Kidney (tissue), 14 donors: ENCODE data around the gene ERAP2. TPM values are rescaled to one million over a fixed set of nuclear protein-coding genes. Genes with fewer than 3 reads are reported as not detected.

Experiments
- DNase-seq, 5 donors: peaks; one replicate each; pipeline ENCODE4 v3.0.0-alpha.2; 2013 to 2020
- FAIRE-seq: peaks from 2 replicates; lab custom pipeline; 2012; peaks lifted over from hg19 to GRCh38; lab: Jason Lieb, UNC
- H3K27ac ChIP-seq, 2 donors: one replicate each; pipeline ENCODE4 v1.7.0; 2013; ENCODE audit warnings: low read depth in 2 of 2, low read length in 2 of 2, inconsistent platforms in 1 of 2
- H3K27me3 ChIP-seq: one replicate; pipeline ENCODE4 v1.7.1; 2013; ENCODE audit warnings: low read length, inconsistent platforms; ENCODE audit not compliant: control insufficient read depth, insufficient read depth
- H3K36me3 ChIP-seq, 3 donors: one replicate each; pipeline versions ENCODE4 v1.7.0 to v1.7.1; 2013; ENCODE audit warnings: low read length in 3 of 3, control low read depth in 1 of 3, inconsistent platforms in 1 of 3; ENCODE audit not compliant: insufficient read depth in 3 of 3, control insufficient read depth in 2 of 3
- H3K4me1 ChIP-seq, 3 donors: one replicate each; pipeline versions ENCODE4 v1.7.0 to v1.7.1; 2013; ENCODE audit warnings: low read length in 3 of 3, inconsistent platforms in 1 of 3, low read depth in 1 of 3; ENCODE audit not compliant: control insufficient read depth in 2 of 3, insufficient read depth in 2 of 3
- H3K4me3 ChIP-seq, 3 donors: one replicate each; pipeline versions ENCODE4 v1.7.0 to v1.8.1; 2013; ENCODE audit warnings: low read length in 3 of 3, control low read depth in 1 of 3, inconsistent platforms in 1 of 3
- H3K9ac ChIP-seq, 3 donors: one replicate each; pipeline versions ENCODE4 v1.7.0 to v1.7.1; 2013; ENCODE audit warnings: low read length in 3 of 3, control low read depth in 1 of 3, inconsistent platforms in 1 of 3
- H3K9me3 ChIP-seq, 3 donors: one replicate each; pipeline versions ENCODE4 v1.7.0 to v1.7.1; 2013; ENCODE audit warnings: low read length in 3 of 3, control low read depth in 1 of 3, inconsistent platforms in 1 of 3; ENCODE audit not compliant: control insufficient read depth in 2 of 3, insufficient read depth in 1 of 3
- CTCF ChIP-seq: IDR thresholded peaks from 3 replicates; pipeline ENCODE4 v1.5.1; 2012; ENCODE audit warnings: mild to moderate bottlenecking, moderate library complexity, borderline replicate concordance; ENCODE audit not compliant: insufficient read depth; ENCODE audit errors: extremely low read depth
- intact Hi-C: fragments of 100-400 bp; cut with DNase I; formaldehyde crosslinking; loops from one replicate; pipeline ENCODE4 v1.11.1; 2022
- polyA plus RNA-seq: library from polyadenylated mRNA; stranded (reverse); fragments of 350-450 nt; fragmentation: Illumina TruSeq; extraction: RNeasy Lipid Tissue Mini Kit (QIAGEN cat#74804); gene quantifications from one replicate; pipeline ENCODE4 v1.2.3, GENCODE V29; 2014; ENCODE audit warnings: low read depth, low replicate concordance; ENCODE audit not compliant: insufficient read depth
- total RNA-seq: library from RNA; stranded (reverse); fragmentation: NEBNext Ultra II Directional; extraction: Animal tissue kit (Norgen Biotek cat#: 25700); gene quantifications from one replicate; pipeline ENCODE4 v1.2.1, GENCODE V29; 2021
- donor health status: control.
- donor health status: control.
- donor health status: control.
- donor health status: control.
- donor health status: control.
- donor health status: DM: yes; HTN: yes; CAD: no.
- donor health status: Normal renal cell carcinoma (clear cell type).

ERAP2 gene
- total and polyA plus RNA-seq, 2 donors from 2014 or later: 8.2 to 13.8 TPM

GRCh38 chr5:96961053-96961452 is 84.8 kb downstream of the ERAP2 start:
- Histone ChIP-seq H3K36me3 (no peaks in the 10 kb centered on the region), H3K9ac (no peak overlapping the region), H3K27ac (no peak overlapping the region), H3K4me3 (no peak overlapping the region), H3K9me3 (no peaks in the 10 kb centered on the region), H3K4me1 (peaks cover 0 to 11% (median 3%) of the 10 kb centered on the region in 3 donors), H3K27me3 (no peaks in the 10 kb centered on the region)
- TF ChIP-seq CTCF: no peak
- DNase-seq: no peak
- intact Hi-C loops: no loop called here
- peak; percentile 73 for FAIRE-seq

- Histone ChIP-seq H3K4me1 (peaks cover 0 to 10% (median 3%) of the 10 kb centered on the region in 3 donors), H3K9me3 (no peaks in the 10 kb centered on the region), H3K36me3 (no peaks in the 10 kb centered on the region), H3K4me3 (no peak overlapping the region), H3K27me3 (no peaks in the 10 kb centered on the region), H3K9ac (no peak overlapping the region), H3K27ac (no peak overlapping the region)
- no peak for TF ChIP-seq CTCF
- no peak for FAIRE-seq
- no peak for DNase-seq
- intact Hi-C loops: no loop called here
Observed at GRCh38 chr5:96962540-96962991, 86.3 kb downstream of the ERAP2 start.

GRCh38 chr5:96963267-96963666 is 87.0 kb downstream of the ERAP2 start:
- H3K4me1 ChIP-seq: peaks cover 0 to 6% (median 3%) of the 10 kb centered on the region in 3 donors
- H3K4me3 ChIP-seq: no peak overlapping the region
- TF ChIP-seq CTCF: no peak
- no peak overlapping the region for H3K27ac ChIP-seq
- DNase-seq: peak in 1 of 5 donors; percentile 66
- FAIRE-seq: no peak
- no peaks in the 10 kb centered on the region for H3K27me3 ChIP-seq
- H3K36me3 ChIP-seq: no peaks in the 10 kb centered on the region
- H3K9me3 ChIP-seq: no peaks in the 10 kb centered on the region
- intact Hi-C loops: no loop called here
- H3K9ac ChIP-seq: no peak overlapping the region

- intact Hi-C loops: no loop called here
- no peak for FAIRE-seq
- no peak for DNase-seq
Observed at GRCh38 chr5:96966801-96967200, 90.5 kb downstream of the ERAP2 start.

More at GRCh38 chr5:96966801-96967200, 90.5 kb downstream of the ERAP2 start:
- TF ChIP-seq CTCF: no peak
- no peaks in the 10 kb centered on the region for H3K27me3 ChIP-seq
- H3K36me3 ChIP-seq: no peaks in the 10 kb centered on the region
- no peak overlapping the region for H3K4me3 ChIP-seq
- H3K9me3 ChIP-seq: no peaks in the 10 kb centered on the region
- no peak overlapping the region for H3K9ac ChIP-seq
- peaks cover 0 to 16% (median 5%) of the 10 kb centered on the region in 3 donors for H3K4me1 ChIP-seq
- no peak overlapping the region for H3K27ac ChIP-seq
